ENCODE measurements around the gene GPR108.
A peak's percentile ranks its signal among the peaks of the same experiment; 100 is the strongest.

GPR108 gene

DNA sequence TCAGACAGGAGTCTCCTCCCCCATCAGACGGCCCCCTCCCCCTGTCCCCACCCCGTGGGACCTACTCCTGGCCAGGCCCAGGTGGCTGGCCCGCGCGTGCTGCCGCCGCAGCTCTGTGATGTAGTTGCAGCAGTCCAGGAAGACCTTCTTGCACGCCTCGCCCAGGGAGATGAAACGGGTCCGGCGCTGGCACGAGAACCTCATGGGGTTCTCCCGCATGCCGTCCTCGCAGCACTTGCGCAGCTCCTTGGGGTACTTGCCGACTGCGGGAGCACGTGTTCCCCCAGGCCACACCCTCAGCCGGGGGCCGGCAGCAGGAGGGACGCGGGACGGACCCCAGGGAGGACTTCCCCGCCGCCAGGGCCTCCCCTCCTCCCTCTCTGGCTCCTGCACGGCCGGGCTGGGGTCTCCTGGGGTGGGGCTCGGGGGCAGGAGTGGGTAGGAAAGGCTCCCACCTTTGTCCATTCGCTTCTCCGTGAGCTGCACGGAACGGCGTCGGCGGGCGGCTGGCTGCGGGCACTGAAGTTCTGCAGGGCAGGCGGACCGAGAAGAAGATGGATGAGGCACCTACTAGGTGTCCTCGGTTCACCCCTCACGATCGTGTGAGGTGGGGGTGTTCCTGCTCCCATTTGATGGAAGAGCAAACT lies 30.2 kb downstream of the GPR108 start:
- DNase-seq: no peak

DNA sequence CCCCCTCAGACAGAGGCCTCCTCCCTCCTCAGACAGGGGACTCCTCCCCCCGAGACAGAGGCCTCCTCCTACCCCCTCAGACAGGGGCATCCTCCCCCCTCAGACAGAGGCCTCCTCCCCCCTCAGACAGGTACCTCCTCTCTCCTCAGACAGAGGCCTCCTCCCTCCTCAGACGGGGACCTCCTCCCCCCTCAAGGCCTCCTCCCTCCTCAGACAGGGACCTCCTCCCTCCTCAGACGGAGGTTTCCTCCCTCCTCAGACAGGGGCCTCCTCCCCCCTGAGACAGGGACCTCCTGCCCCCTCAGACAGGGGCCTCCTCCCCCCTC lies 30.8 kb downstream of the GPR108 start:
- DNase-seq: no peak

DNA sequence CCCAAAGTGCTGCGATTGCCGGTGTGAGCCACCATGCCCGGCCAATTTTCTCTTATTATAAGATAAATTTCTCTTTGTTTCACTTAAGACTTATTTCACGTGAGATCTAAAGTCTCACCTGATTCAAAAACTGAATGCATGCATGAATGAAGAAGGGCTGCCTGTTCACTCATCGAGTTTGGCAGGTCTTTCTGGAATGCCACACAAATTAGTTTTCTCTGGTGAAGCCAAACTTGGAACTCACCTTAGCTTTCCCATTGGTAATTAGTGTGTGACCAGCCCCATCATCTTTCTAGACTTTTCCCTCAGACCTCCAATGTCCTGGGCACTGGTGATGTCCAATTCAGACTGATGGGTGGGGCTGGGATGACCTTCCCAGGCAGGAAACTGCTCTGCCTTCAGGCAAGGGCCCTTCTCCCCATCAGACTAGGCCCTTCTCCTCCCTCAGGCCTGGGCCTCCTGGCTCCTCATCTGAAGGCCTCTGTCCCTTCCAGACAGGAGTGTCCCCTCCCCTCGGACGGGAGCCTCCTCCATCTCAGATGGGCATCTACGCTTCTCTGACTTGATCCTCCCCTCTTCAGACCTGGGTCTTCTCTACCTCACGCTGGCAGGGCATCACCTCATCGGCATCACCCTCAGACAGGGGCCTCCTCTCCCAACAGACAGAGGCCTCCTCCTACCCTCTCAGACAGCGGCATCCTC lies 31.3 kb downstream of the GPR108 start:
- DNase-seq: no peak

DNA sequence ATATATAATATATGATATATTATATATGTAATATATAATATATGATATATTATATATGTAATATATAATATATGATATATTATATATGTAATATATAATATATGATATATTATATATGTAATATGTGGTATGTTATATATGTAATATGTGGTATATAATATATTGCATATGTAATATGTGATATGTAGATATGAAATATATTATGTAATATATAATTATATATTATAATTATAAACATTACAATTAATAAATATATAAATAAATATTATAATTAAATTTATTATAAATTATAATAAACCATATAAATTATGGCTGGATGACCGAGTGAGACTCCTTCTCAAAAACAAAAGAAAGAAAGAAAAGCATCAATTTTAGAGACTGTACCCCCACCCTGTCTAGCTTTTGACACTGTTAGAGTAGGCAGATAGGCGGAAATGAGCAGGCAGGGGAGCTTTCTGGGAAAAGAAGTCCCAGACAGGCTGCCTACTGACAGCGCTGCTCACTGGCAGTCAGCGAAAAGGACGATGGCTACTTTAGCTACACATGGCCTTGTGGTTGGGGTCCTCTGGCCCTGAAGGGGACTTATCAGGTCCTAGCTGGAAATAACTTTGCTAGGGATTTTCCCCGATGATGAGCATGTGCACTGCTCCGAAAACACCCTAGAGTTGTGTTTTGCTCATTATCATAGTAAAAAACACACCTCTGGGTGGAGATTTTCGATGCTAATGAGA lies 36.6 kb downstream of the GPR108 start:
- DNase-seq: no peak

DNA sequence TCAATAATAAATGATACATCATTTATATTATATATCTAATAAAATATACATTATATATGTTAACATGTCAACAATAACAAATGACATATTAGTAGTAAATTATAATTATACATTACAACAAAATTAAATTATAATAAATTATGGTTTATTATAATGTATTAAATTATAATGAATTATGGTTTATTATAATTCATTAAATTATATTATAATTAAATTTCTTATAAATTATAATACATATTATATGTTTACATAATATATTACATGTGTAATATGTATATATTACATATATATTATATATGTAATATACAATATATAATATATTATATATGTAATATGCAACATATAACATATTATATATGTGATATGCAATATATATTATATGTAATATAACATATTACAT lies 37.4 kb downstream of the GPR108 start:
- DNase-seq: no peak

DNA sequence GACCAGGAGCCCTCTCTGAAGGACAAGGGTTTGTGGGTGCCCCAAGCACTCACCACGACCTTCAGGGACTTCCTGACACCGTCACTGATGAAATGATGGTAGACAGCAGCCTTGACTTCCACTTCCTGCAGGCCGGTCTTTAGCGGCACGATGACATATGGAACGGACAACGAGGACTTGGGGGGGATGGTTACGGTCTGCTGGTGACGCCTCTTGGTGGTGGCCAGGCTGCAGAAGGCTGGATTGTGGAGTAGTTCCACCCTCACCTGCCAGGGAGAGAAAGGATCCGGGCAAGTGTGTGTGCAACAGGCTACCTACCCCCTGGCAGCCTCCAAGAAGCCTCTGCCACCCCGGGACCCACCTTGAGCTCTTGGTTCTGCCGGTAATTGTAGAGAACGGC lies 40.1 kb downstream of the GPR108 start:
- no peak for DNase-seq

DNA sequence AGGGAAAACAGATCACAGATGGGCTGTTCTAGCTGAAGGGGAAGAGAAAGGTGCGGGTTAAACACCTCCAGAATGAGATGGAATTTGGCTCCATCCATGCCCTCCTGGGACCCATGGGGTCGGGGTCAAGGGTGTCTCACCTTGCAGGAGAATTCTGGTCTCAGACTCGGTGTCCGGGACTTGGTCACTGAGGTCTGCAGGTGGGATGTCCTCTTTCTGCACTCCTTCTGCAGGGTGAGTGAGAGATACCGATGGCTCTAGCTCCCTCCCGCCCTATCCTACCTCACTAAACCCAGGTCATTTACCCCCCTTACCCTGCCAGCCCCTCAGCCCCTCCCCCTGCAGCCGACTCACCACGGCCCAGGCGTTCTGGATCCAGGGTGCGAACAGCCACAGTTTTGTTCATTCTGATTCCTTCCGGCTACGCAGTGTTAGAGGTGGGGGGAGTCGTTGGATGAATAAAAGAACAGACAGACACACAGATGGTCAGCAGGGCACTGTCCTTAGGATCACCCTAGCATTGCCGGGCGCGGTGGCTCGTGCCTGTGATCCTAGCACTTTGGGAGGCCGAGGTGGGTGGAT lies 41.0 kb downstream of the GPR108 start:
- no peak for DNase-seq

DNA sequence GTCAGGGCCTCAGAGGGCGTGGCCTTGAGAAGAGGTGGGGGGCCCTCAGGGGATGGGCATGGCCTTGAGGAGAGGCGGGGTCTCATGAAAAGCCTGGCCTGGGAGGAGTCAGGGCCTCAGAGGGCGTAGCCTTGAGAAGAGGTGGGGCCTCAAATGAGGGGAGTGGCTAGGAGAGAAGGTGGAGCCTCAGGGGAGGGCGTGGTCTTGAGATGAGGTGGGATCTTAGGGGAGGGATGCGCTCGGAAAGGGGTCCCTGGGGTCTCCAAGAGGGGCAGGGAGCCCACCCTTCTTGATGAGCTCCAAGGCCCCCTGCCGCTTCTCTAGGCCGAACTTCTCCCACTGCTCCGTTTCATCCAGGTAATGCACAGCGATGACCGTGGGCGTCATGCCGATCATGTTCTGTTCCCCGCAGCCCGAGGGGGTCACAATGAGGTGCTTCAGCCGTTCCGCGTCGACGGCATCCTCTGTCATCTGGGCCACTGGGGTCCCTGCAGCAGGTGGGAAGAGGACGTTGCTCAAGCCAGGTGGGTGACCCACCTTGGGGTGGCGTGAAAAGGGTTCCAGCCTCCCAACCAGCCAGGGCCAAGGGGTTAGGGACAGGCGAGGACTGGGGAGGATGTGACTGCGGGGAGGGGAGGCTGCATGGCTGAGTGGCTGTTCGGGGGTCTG lies 43.1 kb downstream of the GPR108 start:
- DNase-seq: no peak

DNA sequence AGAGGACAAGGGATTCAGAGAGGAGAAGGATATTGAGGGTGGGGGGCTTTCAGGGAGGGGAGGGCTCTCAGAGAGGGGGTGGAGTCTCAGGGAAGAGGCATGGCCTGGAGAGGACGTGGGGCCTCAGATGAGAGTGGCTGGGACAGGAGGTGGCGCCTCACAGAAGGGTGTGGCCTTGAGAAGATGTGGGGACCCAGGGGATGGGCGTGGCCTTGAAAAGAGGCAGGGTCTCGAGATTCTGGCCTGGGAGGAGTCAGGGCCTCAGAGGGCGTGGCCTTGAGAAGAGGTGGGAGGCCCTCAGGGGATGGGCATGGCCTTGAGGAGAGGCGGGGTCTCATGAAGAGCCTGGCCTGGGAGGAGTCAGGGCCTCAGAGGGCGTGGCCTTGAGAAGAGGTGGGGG lies 43.7 kb downstream of the GPR108 start:
- DNase-seq: no peak

DNA sequence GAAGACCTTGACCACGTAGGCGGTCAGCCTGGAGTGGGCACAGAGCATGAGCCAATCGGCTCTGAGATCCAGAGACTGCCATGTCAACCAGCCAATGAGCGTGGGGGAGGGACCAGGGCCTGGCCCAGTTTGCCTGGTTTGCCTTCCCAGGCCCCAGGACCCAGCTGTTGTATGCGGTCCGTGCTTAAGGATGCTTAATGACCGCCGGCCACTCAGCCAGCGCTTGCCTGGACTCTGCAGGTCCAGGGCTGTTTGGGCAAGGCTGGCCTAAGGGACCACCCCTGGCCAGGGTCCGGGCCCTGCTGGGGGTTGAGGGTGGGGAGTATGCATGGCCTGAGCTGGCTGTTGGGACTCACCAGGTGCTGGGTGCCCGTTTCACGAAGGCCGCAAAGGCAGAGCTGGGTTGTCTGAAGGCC lies 44.3 kb downstream of the GPR108 start:
- no peak for DNase-seq

DNA sequence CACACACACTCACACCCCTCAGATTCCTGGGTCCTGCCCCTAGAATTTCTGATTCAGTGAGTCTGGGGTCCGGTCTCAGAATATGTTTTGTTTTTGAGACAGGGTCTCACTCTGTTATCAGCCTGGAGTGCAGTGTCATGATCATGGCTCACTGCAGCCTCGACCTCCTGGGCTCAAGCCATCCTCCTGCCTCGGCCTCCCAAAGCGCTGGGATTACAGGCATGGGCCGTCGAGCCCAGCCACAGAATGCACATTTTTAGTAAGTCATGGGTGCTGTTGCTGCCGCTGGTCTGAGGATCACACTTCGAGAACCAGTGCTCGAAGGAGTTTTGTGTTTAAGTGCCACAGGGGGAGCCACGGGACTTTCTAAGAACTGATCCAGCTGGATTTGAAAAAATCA lies 45.4 kb downstream of the GPR108 start:
- DNase-seq: no peak

DNA sequence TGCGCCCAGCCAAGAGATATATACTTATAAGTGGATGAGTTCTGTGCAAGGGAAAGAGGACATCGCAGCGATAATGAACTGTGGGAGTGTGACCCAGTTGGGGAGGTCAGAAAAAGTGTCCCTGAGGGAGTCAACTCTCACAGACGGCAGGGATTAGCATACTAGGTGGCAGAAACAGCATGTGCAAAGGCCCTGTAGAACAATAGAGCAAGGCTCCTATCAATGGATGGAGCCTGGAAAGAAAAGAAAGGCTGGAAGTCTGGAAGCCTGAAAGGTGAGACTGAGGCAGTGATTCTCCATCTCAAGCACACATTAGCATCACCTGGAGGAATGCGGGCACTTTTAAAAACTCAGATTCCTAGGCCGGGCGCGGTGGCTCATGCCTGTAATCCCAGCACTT lies 46.0 kb downstream of the GPR108 start:
- DNase-seq: no peak

DNA sequence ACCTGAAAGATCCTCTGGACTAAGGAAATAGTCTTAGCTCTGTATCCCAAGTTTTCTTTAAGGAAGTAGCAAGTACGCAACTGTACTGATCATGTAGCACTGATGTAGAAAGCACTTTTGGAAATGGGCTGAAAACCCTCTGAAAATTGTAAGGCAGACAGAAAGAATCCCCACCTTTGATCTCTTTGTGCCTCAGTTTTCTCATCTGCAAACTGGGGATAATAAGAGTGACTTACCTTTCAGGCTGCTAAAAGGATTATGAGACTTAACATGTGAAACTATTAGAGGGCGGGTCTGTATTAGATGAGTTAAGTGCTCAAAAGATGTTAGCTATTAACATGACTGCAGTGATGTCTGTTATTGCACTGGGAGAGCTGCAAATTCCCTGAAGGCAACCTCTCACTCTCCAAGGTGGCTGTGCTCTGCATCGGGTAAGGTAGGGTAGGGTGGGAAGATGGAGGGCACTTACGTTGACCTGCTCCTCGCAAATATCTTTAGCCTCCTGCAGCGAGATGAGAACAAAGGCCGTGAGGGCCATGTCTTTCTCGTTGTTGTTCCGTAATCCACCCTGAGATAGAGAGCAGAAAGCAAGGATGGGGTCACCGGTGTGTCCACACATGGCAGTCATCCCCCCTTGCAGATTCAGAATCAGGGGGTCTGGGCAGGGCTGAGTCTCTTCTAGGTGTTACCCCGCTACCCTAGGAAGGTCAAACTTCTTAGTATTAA lies 47.1 kb downstream of the GPR108 start:
- no peak for DNase-seq

DNA sequence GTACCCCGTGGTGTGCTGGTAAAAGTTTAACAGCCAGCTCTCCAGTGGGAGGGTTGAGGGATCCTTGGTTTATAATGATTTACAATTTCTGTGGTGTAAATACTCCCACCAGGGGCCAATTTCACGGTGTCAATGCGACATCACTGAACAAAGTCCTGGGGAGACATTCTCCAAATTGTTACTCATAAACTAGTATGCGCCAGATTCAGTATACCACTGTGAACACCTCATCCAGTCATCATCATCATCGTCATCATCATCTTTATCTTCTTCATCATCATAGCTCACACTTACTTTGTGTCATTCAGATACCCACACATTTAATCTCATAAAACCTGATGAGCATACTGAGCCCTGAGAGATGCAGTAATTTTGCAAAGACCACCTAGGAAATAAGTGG lies 50.3 kb downstream of the GPR108 start:
- DNase-seq: no peak

DNA sequence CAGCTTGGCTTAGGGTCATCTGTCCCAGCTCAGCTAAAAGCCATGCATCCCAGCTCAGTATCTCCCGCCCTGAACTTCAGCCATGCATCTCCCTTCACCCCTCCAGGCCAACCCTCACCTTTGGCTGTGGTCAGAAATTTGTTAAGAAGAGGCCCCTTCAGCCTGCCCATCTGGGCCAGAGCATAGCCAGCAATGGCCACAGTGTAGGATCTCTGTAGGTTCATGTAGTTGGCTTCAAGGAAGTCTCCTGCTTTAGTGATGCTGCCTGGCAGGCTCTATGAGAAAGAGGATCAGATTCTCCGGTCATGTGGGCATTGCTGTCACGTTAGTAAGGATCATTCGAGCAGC lies 50.8 kb downstream of the GPR108 start:
- DNase-seq: no peak

DNA sequence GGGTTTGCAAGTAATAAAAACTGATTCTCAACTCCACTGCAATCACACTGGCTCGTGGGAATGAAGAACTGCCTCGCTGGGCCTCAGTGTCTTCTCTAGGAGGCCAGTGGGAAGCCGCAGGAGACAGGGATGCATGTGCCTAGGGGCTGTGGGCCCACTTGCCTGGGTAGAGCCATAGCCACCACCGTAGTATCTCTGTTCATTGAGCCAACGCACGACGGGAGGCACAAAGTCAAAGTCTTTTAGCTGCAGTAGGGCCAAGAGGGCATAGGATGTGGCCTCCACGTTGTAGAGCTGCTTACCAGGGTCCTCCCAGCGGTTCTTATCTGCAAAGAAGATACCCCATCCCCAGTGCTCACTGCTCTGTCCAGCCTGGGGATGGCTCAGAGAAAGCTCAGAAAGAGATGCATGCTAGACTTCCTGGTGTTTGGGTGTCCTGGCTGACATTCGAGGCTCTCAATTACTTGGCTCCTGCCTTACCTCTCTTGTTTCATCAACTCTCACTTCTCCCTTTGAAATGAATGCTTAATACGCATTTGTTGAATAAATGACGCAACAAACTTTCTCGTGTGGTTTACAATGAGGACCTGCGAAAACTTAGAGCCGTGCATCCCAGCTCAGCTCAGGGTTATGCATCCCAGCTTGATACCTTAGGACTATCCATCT lies 51.3 kb downstream of the GPR108 start:
- DNase-seq: no peak

DNA sequence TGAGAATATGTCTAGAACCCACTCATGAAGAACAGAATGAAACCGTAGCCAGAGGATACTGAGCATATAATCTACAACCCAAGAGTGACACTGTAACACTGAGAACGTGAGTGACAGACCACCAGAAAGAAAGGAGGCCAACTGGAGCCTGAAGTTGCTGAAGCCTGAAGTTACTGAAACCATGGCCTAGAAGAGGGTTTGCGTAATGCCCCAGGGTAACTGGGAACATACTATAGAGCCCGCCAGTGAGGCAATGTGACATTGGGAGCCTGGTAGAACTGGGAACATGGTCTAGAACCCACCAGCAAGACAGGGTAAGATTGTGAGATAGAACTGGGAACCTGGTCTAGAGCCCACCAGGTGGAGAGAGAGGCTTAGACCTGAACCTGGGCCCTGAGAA lies 51.9 kb downstream of the GPR108 start:
- DNase-seq: no peak

DNA sequence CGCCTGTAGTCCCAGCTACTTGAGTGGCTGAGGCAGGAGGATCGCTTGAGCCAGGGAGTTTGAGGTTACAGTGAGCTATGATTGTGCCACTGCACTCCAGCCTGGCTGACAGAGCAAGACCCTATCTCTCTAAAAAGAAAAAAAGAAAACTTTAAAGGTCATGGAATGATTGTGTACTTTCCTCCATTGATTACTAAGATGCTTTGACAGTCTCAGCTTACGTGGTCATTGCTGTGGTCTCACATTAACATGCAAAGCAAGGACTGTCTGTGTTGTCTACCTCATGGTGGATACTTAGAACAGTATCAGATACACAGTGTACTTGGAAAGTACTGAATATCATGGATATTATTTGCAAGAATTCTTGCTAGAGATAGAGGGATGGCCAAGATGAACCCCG lies 53.4 kb downstream of the GPR108 start:
- peak in 1 of 5 experiments; percentile 35 for DNase-seq

DNA sequence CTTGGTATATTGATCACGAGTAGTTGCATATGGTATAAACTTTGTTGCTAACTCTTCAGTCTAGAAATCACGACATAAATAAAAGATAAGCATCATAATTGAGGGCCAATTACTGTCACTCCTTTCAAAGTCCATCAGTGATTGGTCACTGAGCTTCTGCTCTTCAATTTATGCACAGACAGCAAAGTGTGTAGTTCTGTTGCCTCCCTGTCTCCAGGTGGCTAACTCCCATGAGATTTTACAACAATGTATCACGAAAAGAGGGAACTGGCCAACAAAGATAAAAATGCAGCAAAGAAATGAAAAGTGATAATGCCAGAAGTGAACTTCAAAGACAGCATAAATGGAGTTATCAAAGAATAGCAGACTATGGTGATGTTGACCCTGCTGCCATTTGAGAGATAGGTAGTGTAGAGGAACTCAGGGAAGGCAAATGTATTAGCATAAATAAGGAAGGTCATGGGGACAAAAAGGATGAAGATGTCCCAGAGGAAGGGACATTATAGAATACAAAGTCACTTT lies 54.7 kb downstream of the GPR108 start:
- no peak for DNase-seq

DNA sequence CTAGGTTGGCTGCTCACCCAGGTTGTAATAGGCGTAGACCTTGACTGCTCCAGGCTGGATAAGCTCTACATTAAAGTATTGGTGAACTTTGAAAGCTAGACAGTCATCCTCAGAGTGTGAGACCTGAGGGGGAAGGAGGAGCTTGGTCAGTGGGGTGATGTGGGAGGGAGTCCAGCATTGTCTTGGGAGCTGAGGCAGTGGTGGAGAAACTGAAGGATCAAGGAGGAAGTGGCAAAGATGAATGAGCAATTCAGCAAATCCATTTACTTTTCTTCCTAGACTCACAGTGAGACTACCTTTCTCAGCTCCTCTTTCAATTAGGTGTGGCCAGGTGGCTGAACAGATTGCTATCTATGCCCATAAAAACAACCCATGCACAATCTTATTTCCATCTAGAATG lies 57.2 kb downstream of the GPR108 start:
- no peak for DNase-seq
